ENCODE measurements around the gene HPS4.

HPS4 gene

GRCh38 chr22:26428515-26429457, 54.8 kb downstream of the HPS4 start, which contains the start of gene ASPHD2:
ASPHD2 (plus strand) TSS chr22:26429260; CDS start chr22:26433616, 4,356 bp downstream.
- no peak for TF ChIP-seq CTCF (IDR thresholded peaks at IDR 0.05; ENCODE audit: control insufficient read depth, insufficient read depth, low read depth, low read length, missing control alignments)
- peak within 1 kb of the TSS; percentile 71 for H3K4me3 ChIP-seq (ENCODE audit: control insufficient read depth, low read depth, low read length)
- DNase-seq (ENCODE audit: low read depth) = no peak

DNA sequence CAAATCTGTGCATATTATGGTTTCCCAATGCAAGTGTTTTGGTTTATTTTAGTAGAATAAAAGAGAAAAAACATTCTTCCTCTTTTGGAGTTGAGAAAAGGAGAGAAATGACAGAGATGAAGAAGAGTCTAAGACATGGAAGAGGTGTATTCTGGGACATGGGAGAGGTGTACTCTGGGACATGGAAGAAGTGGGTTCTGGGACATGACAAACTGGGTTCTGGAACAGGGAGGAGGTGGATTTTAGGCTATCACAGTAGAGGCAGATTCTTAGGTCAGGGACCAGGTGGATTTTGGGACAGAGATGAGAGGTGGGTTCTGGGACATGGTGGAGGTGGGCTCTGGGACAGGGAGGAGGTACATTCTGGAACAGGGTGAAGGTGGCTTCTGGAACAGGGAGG, 56.7 kb downstream of the HPS4 start:
- no peak overlapping the region for H3K4me3 ChIP-seq (ENCODE audit: control insufficient read depth, low read depth, low read length)
- no peak for TF ChIP-seq CTCF (IDR thresholded peaks at IDR 0.05; ENCODE audit: control insufficient read depth, insufficient read depth, low read depth, low read length, missing control alignments)
- no peak for DNase-seq (ENCODE audit: low read depth)

DNA sequence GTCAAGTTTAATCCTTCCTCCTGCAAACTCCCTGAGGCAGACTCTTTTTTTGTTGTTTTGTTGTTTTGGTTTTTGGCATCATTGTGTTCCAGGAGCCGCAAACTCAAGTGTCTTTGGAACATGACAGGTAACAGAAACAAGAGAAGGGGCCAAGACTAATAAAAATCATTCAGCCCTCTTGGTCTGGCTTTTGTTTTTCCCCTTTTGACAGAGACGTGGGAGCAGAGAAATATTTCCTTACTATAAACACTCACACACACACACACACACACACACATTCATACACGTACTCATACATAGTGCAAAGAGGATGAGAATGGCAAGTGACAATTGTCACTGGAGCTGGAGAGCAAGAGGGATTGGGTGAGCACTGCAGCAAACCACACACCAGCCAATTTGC, 65.0 kb downstream of the HPS4 start:
- no peak for TF ChIP-seq CTCF (IDR thresholded peaks at IDR 0.05; ENCODE audit: control insufficient read depth, insufficient read depth, low read depth, low read length, missing control alignments)
- no peak for DNase-seq (ENCODE audit: low read depth)
- H3K4me3 ChIP-seq (ENCODE audit: control insufficient read depth, low read depth, low read length) = no peak overlapping the region

DNA sequence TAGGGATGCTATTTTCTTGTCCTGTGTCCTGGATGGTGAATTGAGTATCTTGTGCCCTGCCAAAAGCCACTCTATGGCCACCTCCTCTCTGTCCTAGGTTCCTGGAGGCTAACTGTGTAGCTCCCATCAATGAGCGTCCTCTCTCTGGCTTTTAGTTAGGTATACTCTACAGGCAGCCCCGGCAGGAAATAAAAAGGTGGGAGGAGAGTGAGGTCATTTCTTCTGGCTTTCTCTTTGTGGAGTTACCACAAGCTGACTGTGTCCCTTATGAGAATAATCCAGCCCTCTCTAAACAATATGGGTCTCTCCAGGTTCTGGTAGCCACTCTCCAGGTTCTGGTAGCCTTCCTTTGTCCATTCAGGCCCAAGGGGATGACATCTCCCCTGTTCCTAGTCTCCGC, 66.2 kb downstream of the HPS4 start:
- no peak for TF ChIP-seq CTCF (IDR thresholded peaks at IDR 0.05; ENCODE audit: control insufficient read depth, insufficient read depth, low read depth, low read length, missing control alignments)
- H3K4me3 ChIP-seq (ENCODE audit: control insufficient read depth, low read depth, low read length) = no peak overlapping the region
- no peak for DNase-seq (ENCODE audit: low read depth)

DNA sequence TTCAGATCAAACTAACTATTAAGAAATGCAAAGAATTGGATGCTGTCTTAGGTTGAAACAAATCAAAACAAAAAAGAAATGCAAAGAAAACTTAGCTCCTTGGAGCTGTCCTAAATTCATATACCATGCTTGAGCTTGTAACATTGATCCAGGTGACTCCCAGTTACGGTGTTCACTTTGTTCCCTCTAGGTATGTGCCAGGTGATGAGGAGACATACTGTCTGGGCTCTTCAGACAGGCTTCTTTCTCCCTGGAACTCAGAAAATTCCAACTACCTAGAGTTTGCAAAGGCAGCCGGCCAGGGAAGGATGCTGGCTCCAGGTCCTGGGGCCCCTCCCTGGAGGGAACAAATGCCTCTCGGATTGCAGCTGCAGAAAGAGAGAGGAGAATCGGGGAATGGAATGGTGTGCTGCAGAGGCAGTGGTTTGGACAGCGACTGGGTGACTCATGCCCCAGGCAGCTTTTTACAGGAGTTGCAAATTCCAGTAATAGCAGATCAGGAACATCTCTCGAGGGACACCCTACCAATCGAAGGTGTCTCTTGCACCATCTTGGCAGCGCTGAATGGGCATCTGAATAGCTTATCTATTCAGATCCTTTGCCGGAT, 66.8 kb downstream of the HPS4 start:
- H3K4me3 ChIP-seq (ENCODE audit: control insufficient read depth, low read depth, low read length) = no peak overlapping the region
- peak; percentile 40 for DNase-seq (ENCODE audit: low read depth)
- no peak for TF ChIP-seq CTCF (IDR thresholded peaks at IDR 0.05; ENCODE audit: control insufficient read depth, insufficient read depth, low read depth, low read length, missing control alignments)

GRCh38 chr22:26416256-26416655, 67.3 kb downstream of the HPS4 start:
- TF ChIP-seq CTCF (IDR thresholded peaks at IDR 0.05; ENCODE audit: control insufficient read depth, insufficient read depth, low read depth, low read length, missing control alignments) = no peak
- DNase-seq (ENCODE audit: low read depth) = no peak
- H3K4me3 ChIP-seq (ENCODE audit: control insufficient read depth, low read depth, low read length) = no peak overlapping the region
